Thyroid gland (tissue), 4 donors: ENCODE measurements around the gene AR. TPM values are rescaled to one million over a fixed set of nuclear protein-coding genes. Genes with fewer than 3 reads are reported as not detected.

Experiments used
- DNase-seq, 2 donors: peaks; one replicate each; pipeline ENCODE4 v3.0.0-alpha.2; 2019
- H3K27ac ChIP-seq, 3 donors: fragments of 200-600 bp; sonication (generic); 1 replicate in 2 of 3; 2 replicates in 1 of 3; pipeline ENCODE4 v1.5.1; 2016 to 2019; ENCODE audit warnings: mild to moderate bottlenecking in 1 of 3, moderate library complexity in 1 of 3
- H3K27me3 ChIP-seq: fragments of 200-600 bp; sonication (generic); one replicate; pipeline ENCODE4 v1.5.1; 2019
- H3K36me3 ChIP-seq, 2 donors: fragments of 200-600 bp; sonication (generic); one replicate each; pipeline ENCODE4 v1.5.1; 2016 to 2019
- H3K4me1 ChIP-seq, 2 donors: fragments of 200-600 bp; sonication (generic); one replicate each; pipeline ENCODE4 v1.5.1; 2017 to 2019
- H3K4me3 ChIP-seq, 3 donors: fragments of 200-600 bp; sonication (generic); replicated peaks in 1 of 3; 1 replicate in 2 of 3; 2 replicates in 1 of 3; pipeline ENCODE4 v1.5.1; 2016; ENCODE audit warnings: mild to moderate bottlenecking in 1 of 3
- H3K9me3 ChIP-seq: fragments of 200-600 bp; sonication (generic); one replicate; pipeline ENCODE4 v1.5.1; 2017
- CTCF ChIP-seq, 6 experiments: fragments of 200-600 bp in 3 of 6; fragments of 450-650 bp in 3 of 6; sonication (generic) in 3 of 6; IDR thresholded peaks; one replicate each; pipeline ENCODE4 v1.5.1; 2016 to 2019; ENCODE audit warnings: antibody characterized with exemption in 6 of 6, mild to moderate bottlenecking in 2 of 6, inconsistent platforms in 1 of 6, moderate library complexity in 1 of 6
- POLR2A ChIP-seq, 2 donors: fragments of 450-650 bp; IDR thresholded peaks; one replicate each; pipeline ENCODE4 v1.6.1; 2017; ENCODE audit warnings: antibody characterized with exemption in 2 of 2, mild to moderate bottlenecking in 2 of 2, moderate library complexity in 1 of 2
- WGBS, 2 donors: methylation state at CpG; one replicate each; pipeline ENCODE4 v1.1.5; 2017; 5-methylcytosine and 5-hydroxymethylcytosine counted together
- intact Hi-C: fragments of 100-400 bp; cut with DNase I; formaldehyde crosslinking; loops from one replicate; pipeline ENCODE4 v1.15.1; 2023
- total RNA-seq, 4 donors: library from RNA; depleted of rRNA; stranded (reverse); fragments of >200 nt; gene quantifications; one replicate each; pipeline ENCODE4 v1.2.3, GENCODE V29; 2016

AR gene
- 10 to 100 TPM in 3 of 4 donors, 1 to 10 TPM in 1; 5.2 to 15.0 (median 11.6) TPM for total RNA-seq

GRCh38 chrX:67543818-67544217 lies at the start of gene AR:
Gene AR (plus strand): TSS chrX:67544021. CDS start chrX:67545147, 1,126 bp downstream.
- DNase-seq = peak; percentile 74 to 78
- TF ChIP-seq CTCF (IDR thresholded peaks at IDR 0.05) = no peak
- TF ChIP-seq POLR2A (IDR thresholded peaks at IDR 0.05) = peak in 1 of 2 donors; percentile 70
- 0 to 1% methylated on average over 2 to 21 of the region's 30 CpGs for WGBS, 2 donors
- Histone ChIP-seq H3K27ac (peak within 1 kb of the TSS; percentile 57 to 68 (median 65)), H3K9me3 (no peaks in the 10 kb centered on the region), H3K4me3 (peak within 1 kb of the TSS in 2 of 3 donors; percentile 22 to 23), H3K4me1 (no peaks in the 10 kb centered on the region), H3K27me3 (no peaks in the 10 kb centered on the region), H3K36me3 (no peaks in the 10 kb centered on the region)
- intact Hi-C loops = no loop called here

- WGBS, 2 donors = 64 to 71% methylated on average over 1 of the region's 1 CpG
- intact Hi-C loops = no loop called here
- no peaks in the 10 kb centered on the region for H3K9me3 ChIP-seq
- no peaks in the 10 kb centered on the region for H3K36me3 ChIP-seq
- no peaks in the 10 kb centered on the region for H3K4me1 ChIP-seq
- H3K27ac ChIP-seq = no peak overlapping the region
- TF ChIP-seq CTCF (IDR thresholded peaks at IDR 0.05) (no peak), POLR2A (IDR thresholded peaks at IDR 0.05) (no peak)
- DNase-seq = no peak
- H3K27me3 ChIP-seq = no peaks in the 10 kb centered on the region
- no peak overlapping the region for H3K4me3 ChIP-seq
Measured at GRCh38 chrX:67500617-67501016, 43.2 kb upstream of the AR start.

GRCh38 chrX:67503004-67503403 lies 40.8 kb upstream of the AR start:
- H3K9me3 ChIP-seq = no peaks in the 10 kb centered on the region
- H3K4me1 ChIP-seq = no peaks in the 10 kb centered on the region
- no peaks in the 10 kb centered on the region for H3K27me3 ChIP-seq
- TF ChIP-seq CTCF (IDR thresholded peaks at IDR 0.05) = no peak
- TF ChIP-seq POLR2A (IDR thresholded peaks at IDR 0.05) = no peak
- H3K36me3 ChIP-seq = no peaks in the 10 kb centered on the region
- intact Hi-C loops = no loop called here
- no peak overlapping the region for H3K4me3 ChIP-seq
- no peak for DNase-seq
- no peak overlapping the region for H3K27ac ChIP-seq

GRCh38 chrX:67503453-67503852 lies 40.4 kb upstream of the AR start:
- Histone ChIP-seq H3K36me3 (no peaks in the 10 kb centered on the region), H3K4me3 (no peak overlapping the region), H3K27me3 (no peaks in the 10 kb centered on the region), H3K9me3 (no peaks in the 10 kb centered on the region), H3K27ac (no peak overlapping the region), H3K4me1 (no peaks in the 10 kb centered on the region)
- intact Hi-C loops = no loop called here
- no peak for DNase-seq
- 83 to 93% methylated on average over 2 of the region's 2 CpGs for WGBS, 2 donors
- TF ChIP-seq CTCF (IDR thresholded peaks at IDR 0.05) = no peak
- TF ChIP-seq POLR2A (IDR thresholded peaks at IDR 0.05) = no peak

- no peaks in the 10 kb centered on the region for H3K27me3 ChIP-seq
- H3K4me1 ChIP-seq = peaks cover 0 to 3% of the 10 kb centered on the region in 2 donors
- H3K4me3 ChIP-seq = no peak overlapping the region
- H3K9me3 ChIP-seq = no peaks in the 10 kb centered on the region
- no peak overlapping the region for H3K27ac ChIP-seq
- no peak for TF ChIP-seq CTCF (IDR thresholded peaks at IDR 0.05)
- no peak for TF ChIP-seq POLR2A (IDR thresholded peaks at IDR 0.05)
- intact Hi-C loops = no loop called here
- no peaks in the 10 kb centered on the region for H3K36me3 ChIP-seq
- DNase-seq = no peak
Measured at GRCh38 chrX:67520671-67521070, 23.1 kb upstream of the AR start.
